Loucy (cell line): Measurements from ENCODE around the gene NDRG3.

Source experiments
- H2AFZ ChIP-seq: fragments of 200-600 bp; sonication (generic); 2 replicates; pipeline ENCODE4 v1.6.0; 2016; ENCODE audit warnings: antibody characterized with exemption, mild to moderate bottlenecking, low read length, moderate library complexity
- H3F3A ChIP-seq: fragments of 200-600 bp; 2 replicates; pipeline ENCODE4 v1.6.0; 2016; ENCODE audit warnings: antibody characterized with exemption, low read depth, mild to moderate bottlenecking
- H3K27me3 ChIP-seq: fragments of 200-600 bp; sonication (generic); 2 replicates; pipeline ENCODE4 v1.6.1; 2014; ENCODE audit warnings: low read length, mild to moderate bottlenecking; ENCODE audit not compliant: insufficient read depth, poor library complexity, severe bottlenecking
- H3K36me3 ChIP-seq: fragments of 200-600 bp; sonication (generic); 2 replicates; pipeline ENCODE4 v1.6.1; 2016; ENCODE audit warnings: low read length; ENCODE audit not compliant: insufficient read depth
- H3K4me1 ChIP-seq: fragments of 200-600 bp; sonication (generic); 2 replicates; pipeline ENCODE4 v1.5.1; 2014; ENCODE audit warnings: low read length, mild to moderate bottlenecking; ENCODE audit not compliant: insufficient read depth, poor library complexity, severe bottlenecking
- H3K4me2 ChIP-seq: fragments of 200-600 bp; sonication (generic); 2 replicates; pipeline ENCODE4 v1.6.0; 2014; ENCODE audit warnings: antibody characterized with exemption, low read length, low read depth, mild to moderate bottlenecking; ENCODE audit not compliant: poor library complexity, severe bottlenecking
- H3K4me3 ChIP-seq: fragments of 200-600 bp; sonication (generic); 2 replicates; pipeline ENCODE4 v1.5.1; 2014; ENCODE audit warnings: low read length, mild to moderate bottlenecking, mixed read lengths; ENCODE audit not compliant: poor library complexity, severe bottlenecking
- H3K79me2 ChIP-seq: fragments of 200-600 bp; sonication (generic); 2 replicates; pipeline ENCODE4 v1.6.1; 2014; ENCODE audit warnings: low read length; ENCODE audit not compliant: insufficient read depth
- H3K9ac ChIP-seq: fragments of 200-600 bp; sonication (generic); 2 replicates; pipeline ENCODE4 v1.6.0; 2014; ENCODE audit warnings: mild to moderate bottlenecking, low read depth, low read length, moderate library complexity; ENCODE audit not compliant: poor library complexity, severe bottlenecking
- H3K9me2 ChIP-seq: fragments of 200-600 bp; sonication (generic); replicated peaks from 2 replicates; pipeline ENCODE4 v1.6.1; 2016; ENCODE audit warnings: low read depth, low read length, mixed read lengths
- H3K9me3 ChIP-seq: fragments of 200-600 bp; sonication (generic); 2 replicates; pipeline ENCODE4 v1.6.1; 2014; ENCODE audit warnings: mild to moderate bottlenecking, antibody characterized with exemption, low read length, low read depth; ENCODE audit not compliant: insufficient read depth
- H4K20me1 ChIP-seq: fragments of 200-600 bp; sonication (generic); 2 replicates; pipeline ENCODE4 v1.6.0; 2014; ENCODE audit warnings: antibody characterized with exemption, low read length, mild to moderate bottlenecking; ENCODE audit not compliant: insufficient read depth, poor library complexity, severe bottlenecking
- CTCF ChIP-seq: fragments of 200-600 bp; sonication (generic); conservative IDR thresholded peaks from 2 replicates; pipeline ENCODE4 v1.5.1; 2014; ENCODE audit warnings: mild to moderate bottlenecking, antibody characterized with exemption, low read length
- EZH2phosphoT487 ChIP-seq: fragments of 200-600 bp; IDR thresholded peaks from 2 replicates; pipeline ENCODE4 v1.6.1; 2018; ENCODE audit warnings: antibody characterized with exemption, mild to moderate bottlenecking, moderate library complexity, borderline replicate concordance

The NDRG3 gene

GRCh38 chr20:36728986-36729385 is 16.9 kb downstream of the NDRG3 start:
- Histone ChIP-seq H3K9ac (no peak overlapping the region), H3F3A (no peaks in the 10 kb centered on the region; the same call in 1 of the 2 replicates), H4K20me1 (no peaks in the 10 kb centered on the region), H3K9me2 (no peaks in the 10 kb centered on the region), H3K27me3 (no peaks in the 10 kb centered on the region), H3K79me2 (peaks cover 9% of the 10 kb centered on the region), H3K4me1 (peaks cover 18% of the 10 kb centered on the region), H3K4me2 (no peak overlapping the region), H3K4me3 (no peak overlapping the region), H3K36me3 (no peaks in the 10 kb centered on the region), H2AFZ (no peak overlapping the region), H3K9me3 (no peaks in the 10 kb centered on the region)
- TF ChIP-seq EZH2phosphoT487 (no peak), CTCF (peak; percentile 69)

- no peak overlapping the region for H2AFZ ChIP-seq
- no peak overlapping the region for H3K4me3 ChIP-seq
- H3K36me3 ChIP-seq: no peaks in the 10 kb centered on the region
- no peaks in the 10 kb centered on the region for H3F3A ChIP-seq
- H3K4me1 ChIP-seq: no peaks in the 10 kb centered on the region
- H3K4me2 ChIP-seq: no peak overlapping the region
- H3K9ac ChIP-seq: no peak overlapping the region
- H3K9me2 ChIP-seq: no peaks in the 10 kb centered on the region
- H4K20me1 ChIP-seq: no peaks in the 10 kb centered on the region
- H3K79me2 ChIP-seq: peaks cover 4% of the 10 kb centered on the region; the same call in 1 of the 2 replicates
- TF ChIP-seq CTCF (no peak), EZH2phosphoT487 (no peak)
- no peaks in the 10 kb centered on the region for H3K27me3 ChIP-seq
- no peaks in the 10 kb centered on the region for H3K9me3 ChIP-seq
Observed at GRCh38 chr20:36726168-36726567, 19.7 kb downstream of the NDRG3 start.

GRCh38 chr20:36720510-36720909 is 25.4 kb downstream of the NDRG3 start:
- Histone ChIP-seq H3K27me3 (no peaks in the 10 kb centered on the region), H3K79me2 (no peaks in the 10 kb centered on the region), H3K4me2 (no peak overlapping the region), H3K9ac (no peak overlapping the region), H3K4me3 (no peak overlapping the region), H4K20me1 (no peaks in the 10 kb centered on the region), H3F3A (no peaks in the 10 kb centered on the region), H2AFZ (no peak overlapping the region), H3K9me3 (no peaks in the 10 kb centered on the region), H3K36me3 (0 out of 2 replicates have a peak, but pooled peaks cover 3% of the 10 kb centered on the region), H3K4me1 (no peaks in the 10 kb centered on the region), H3K9me2 (no peaks in the 10 kb centered on the region)
- TF ChIP-seq CTCF (no peak), EZH2phosphoT487 (no peak)
